ENCODE results near the gene ZNF827. TPM values are rescaled to one million over a fixed set of nuclear protein-coding genes. Genes with fewer than 3 reads are reported as not detected.

ZNF827 gene
- total RNA-seq, 1 experiment from 2014 or later = 1.8 TPM

DNA sequence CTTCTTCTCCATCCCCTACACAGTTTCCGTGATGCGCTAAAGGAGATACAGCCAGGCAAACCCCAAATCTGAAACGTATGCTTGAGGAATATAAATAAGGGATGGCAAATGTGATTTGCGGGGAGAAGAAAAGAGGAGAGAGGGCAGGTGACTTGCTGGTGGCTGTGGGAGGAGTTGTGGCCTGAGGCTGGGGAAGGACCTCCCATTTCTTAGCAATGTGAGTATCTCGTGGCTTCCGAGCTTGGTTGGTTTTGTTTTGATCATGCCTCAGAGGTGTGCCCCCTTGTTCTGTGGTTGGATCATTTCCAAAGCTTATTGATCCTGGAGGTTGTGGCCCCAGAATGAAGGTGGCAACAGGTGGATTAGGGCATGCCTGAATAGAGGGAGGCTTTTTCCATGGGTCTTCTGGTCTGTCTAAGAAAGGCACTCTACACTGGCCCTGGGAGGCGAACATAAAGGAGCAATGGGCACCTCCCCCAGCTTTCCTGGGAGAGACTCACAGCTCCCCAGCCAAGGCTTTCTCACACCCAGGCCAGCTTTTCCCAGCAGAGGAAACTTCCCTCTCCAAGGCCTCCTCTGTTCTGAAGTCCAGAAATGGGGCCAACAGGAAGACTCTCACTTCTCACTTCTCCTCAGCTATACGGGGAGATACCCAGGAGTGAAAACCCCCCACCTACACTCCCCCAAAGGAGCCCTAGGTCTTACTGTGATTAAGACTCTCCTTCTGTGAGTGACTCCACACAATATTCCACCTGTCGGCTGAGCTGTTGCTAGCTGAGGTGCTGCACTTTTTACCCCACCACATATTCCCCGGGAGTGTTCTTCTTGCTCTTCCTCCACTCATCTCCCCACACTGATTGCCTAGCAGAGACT lies 218.6 kb downstream of the ZNF827 start:
- in situ Hi-C loops (cut with HindIII; ENCODE audit: low pct_unique_long_range_greater_than_20kb, low sequenced_read_pairs) = no loop called here
- DNase-seq (ENCODE audit: low read depth) = no peak

GRCh38 chr4:145716661-145717200 lies 221.9 kb downstream of the ZNF827 start:
- no peak for DNase-seq (ENCODE audit: low read depth)
- in situ Hi-C loops (cut with HindIII; ENCODE audit: low pct_unique_long_range_greater_than_20kb, low sequenced_read_pairs) = no loop called here

DNA sequence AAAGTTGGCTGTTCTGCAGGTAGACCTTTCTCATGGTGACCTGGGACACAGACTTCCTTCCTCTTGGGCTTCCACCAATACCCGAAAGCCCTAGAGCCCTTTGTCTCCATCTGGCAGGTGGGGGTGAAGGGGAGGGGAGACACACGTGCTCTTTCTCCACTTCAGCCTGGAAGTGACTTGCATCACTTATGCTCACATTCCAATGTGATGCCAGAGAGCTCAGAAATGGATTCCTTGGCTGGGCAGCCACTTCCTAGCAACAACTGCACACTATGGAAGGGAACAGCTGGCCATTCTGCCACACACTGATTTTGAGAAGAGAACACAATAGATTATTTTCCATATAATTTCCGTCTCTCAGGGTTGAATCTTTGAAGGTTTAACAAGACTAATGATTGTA lies 222.4 kb downstream of the ZNF827 start:
- in situ Hi-C loops (cut with HindIII; ENCODE audit: low pct_unique_long_range_greater_than_20kb, low sequenced_read_pairs) = no loop called here
- no peak for DNase-seq (ENCODE audit: low read depth)

GRCh38 chr4:145709843-145710242 lies 228.8 kb downstream of the ZNF827 start:
- in situ Hi-C loops (cut with HindIII; ENCODE audit: low pct_unique_long_range_greater_than_20kb, low sequenced_read_pairs) = no loop called here
- no peak for DNase-seq (ENCODE audit: low read depth)

GRCh38 chr4:145709336-145709735 lies 229.3 kb downstream of the ZNF827 start:
- in situ Hi-C loops (cut with HindIII; ENCODE audit: low pct_unique_long_range_greater_than_20kb, low sequenced_read_pairs) = no loop called here
- DNase-seq (ENCODE audit: low read depth) = no peak

Other genes with a start within 250 kb of the ZNF827 start
- gene LSM6, start 236.9 kb upstream of the ZNF827 start, total RNA-seq (2014; rRNA removed; shearing (Covaris generic); ENCODE audit: low replicate concordance) = 75.8 and 106 TPM in 2 replicates